A549 (cell line): Measurements from ENCODE around the gene PGM5. TPM values are rescaled to one million over a fixed set of nuclear protein-coding genes. Genes with fewer than 3 reads are reported as not detected.
"Not testable (repeated sequence)": the region's sequence is repeated elsewhere in the genome, so short reads cannot be mapped to it uniquely, and the experiment has no call there.

Experiments used
- ATAC-seq, 2 experiments: fragments of 200-7000 bp in 1 of 2; fragments of >200 bp in 1 of 2; cut with Nextera tagmentation in 1 of 2; cut with Tn5 transposase in 1 of 2; 3 replicates each; pipeline versions ENCODE4 v1.8.0 to v1.9.1; 2018 to 2020; ENCODE audit warnings: mild to moderate bottlenecking in 1 of 2, moderate library complexity in 1 of 2
- CTCF ChIA-PET: fragments of 300-600 bp; sonication (Branson Sonifier 250); formaldehyde crosslinking; extraction: SDS; loops from one replicate; lab custom pipeline; 2021; ENCODE audit warnings: antibody characterized with exemption, inconsistent platforms; lab: Yijun Ruan, JAX
- POLR2A ChIA-PET: fragments of 350-600 bp; formaldehyde crosslinking; extraction: SDS; loops from one replicate; lab custom pipeline; 2021; ENCODE audit warnings: antibody characterized with exemption, inconsistent platforms; lab: Yijun Ruan, JAX
- DNase-seq, 2 experiments: peaks; one replicate each; pipeline versions ENCODE4 v3.0.0 to v3.0.0-alpha.2; 2011 to 2016; ENCODE audit warnings: low read depth in 1 of 2, low spot score in 1 of 2
- FAIRE-seq: peaks from 2 replicates; lab custom pipeline; 2011; peaks lifted over from hg19 to GRCh38; lab: Jason Lieb, UNC
- H3K27ac ChIP-seq, 2 experiments: fragments of >200 bp; sonication (Bioruptor Twin); formaldehyde crosslinking; 3 replicates each; pipeline ENCODE4 v1.5.1; 2016 to 2017
- H3K4me1 ChIP-seq: fragments of >200 bp; sonication (Bioruptor Twin); formaldehyde crosslinking; 3 replicates; pipeline ENCODE4 v1.6.1; 2016
- H3K4me2 ChIP-seq: fragments of >200 bp; sonication (Bioruptor Twin); formaldehyde crosslinking; 3 replicates; pipeline ENCODE4 v1.6.1; 2016
- H3K4me3 ChIP-seq: fragments of >200 bp; sonication (Bioruptor Twin); formaldehyde crosslinking; 3 replicates; pipeline ENCODE4 v1.5.1; 2016
- H3K9me3 ChIP-seq: fragments of >200 bp; sonication (Bioruptor Twin); formaldehyde crosslinking; 3 replicates; pipeline ENCODE4 v1.6.1; 2016
- WGBS: methylation state at CpG from one replicate; pipeline ENCODE4 v1.1.6; 2017; ENCODE audit errors: missing lambda C conversion rate; 5-methylcytosine and 5-hydroxymethylcytosine counted together
- polyA plus RNA-seq, 4 experiments: library from polyadenylated mRNA; depleted of rRNA in 3 of 4; stranded (reverse); fragments of >200 nt; fragmentation: RNase III in 1 of 4; extraction: RNeasy Plus Mini Kit Qiagen cat#74134 plus additional on column Dnase treatment in 1 of 4; gene quantifications; 2 replicates in 3 of 4; 3 replicates in 1 of 4; pipeline ENCODE4 v1.2.3, GENCODE V29; 2011 to 2017

PGM5 gene
- polyA plus RNA-seq, 2 of the 4 experiments (the other 2 are of a cell fraction), result 0.18 TPM; not detected in 1

- FAIRE-seq, H3K9me3 ChIP-seq, H3K4me1 ChIP-seq, POLR2A ChIA-PET, ATAC-seq, H3K4me2 ChIP-seq, H3K27ac ChIP-seq, H3K4me3 ChIP-seq, CTCF ChIA-PET, DNase-seq: not testable (repeated sequence)
- WGBS, result 49% methylated on average over 7 of the region's 10 CpGs
Measured at GRCh38 chr9:68336639-68337339, 19.6 kb upstream of the PGM5 start.

- FAIRE-seq, H3K4me1 ChIP-seq, ATAC-seq, POLR2A ChIA-PET, H3K4me2 ChIP-seq, CTCF ChIA-PET, H3K4me3 ChIP-seq, H3K27ac ChIP-seq, H3K9me3 ChIP-seq, DNase-seq: not testable (repeated sequence)
- WGBS, result 39% methylated on average over 7 of the region's 7 CpGs
Measured at GRCh38 chr9:68338000-68338399, 18.4 kb upstream of the PGM5 start.

GRCh38 chr9:68342265-68343025 is 14.0 kb upstream of the PGM5 start:
- H3K4me1 ChIP-seq, H3K27ac ChIP-seq, FAIRE-seq, CTCF ChIA-PET, DNase-seq, H3K9me3 ChIP-seq, POLR2A ChIA-PET, H3K4me3 ChIP-seq, H3K4me2 ChIP-seq: not testable (repeated sequence)
- 7% methylated on average over 6 of the region's 10 CpGs for WGBS
- peak; percentile 87 to 98 for ATAC-seq

GRCh38 chr9:68343242-68343641 is 13.2 kb upstream of the PGM5 start:
- H3K9me3 ChIP-seq, H3K4me1 ChIP-seq, H3K27ac ChIP-seq, FAIRE-seq, CTCF ChIA-PET, DNase-seq, POLR2A ChIA-PET, H3K4me3 ChIP-seq, H3K4me2 ChIP-seq: not testable (repeated sequence)
- 84% methylated on average over 4 of the region's 4 CpGs for WGBS
- peak in 1 of 2 experiments; percentile 31; a peak in 1 of 6 replicates for ATAC-seq

- H3K27ac ChIP-seq, DNase-seq, H3K9me3 ChIP-seq, H3K4me2 ChIP-seq, FAIRE-seq, H3K4me1 ChIP-seq, H3K4me3 ChIP-seq, ATAC-seq, CTCF ChIA-PET, POLR2A ChIA-PET: not testable (repeated sequence)
- 77% methylated on average over 4 of the region's 4 CpGs for WGBS
Measured at GRCh38 chr9:68343992-68344391, 12.4 kb upstream of the PGM5 start.

GRCh38 chr9:68351689-68352088 is 4.7 kb upstream of the PGM5 start:
- H3K27ac ChIP-seq, CTCF ChIA-PET, H3K9me3 ChIP-seq, FAIRE-seq, DNase-seq, H3K4me3 ChIP-seq, H3K4me1 ChIP-seq, ATAC-seq, H3K4me2 ChIP-seq, POLR2A ChIA-PET: not testable (repeated sequence)
- 49% methylated on average over 4 of the region's 4 CpGs for WGBS

- CTCF ChIA-PET, result interaction anchor here (0.5 kb wide), 1 partner anchor 151 kb away, joined by 4 read pairs; no protein-coding TSS in a partner anchor
- H3K9me3 ChIP-seq, DNase-seq, H3K4me1 ChIP-seq, POLR2A ChIA-PET, FAIRE-seq, H3K27ac ChIP-seq: not testable (repeated sequence)
- peak in 1 of 2 experiments; percentile 41; a peak in 3 of 6 replicates for ATAC-seq
- Histone ChIP-seq H3K4me3 (peak overlapping the region; percentile 48; the same call in 2 of the 3 replicates), H3K4me2 (peak overlapping the region; percentile 83)
- WGBS, result 14% methylated on average over 5 of the region's 5 CpGs
Measured at GRCh38 chr9:68355993-68356379, 425 bp upstream of the PGM5 start.

DNA sequence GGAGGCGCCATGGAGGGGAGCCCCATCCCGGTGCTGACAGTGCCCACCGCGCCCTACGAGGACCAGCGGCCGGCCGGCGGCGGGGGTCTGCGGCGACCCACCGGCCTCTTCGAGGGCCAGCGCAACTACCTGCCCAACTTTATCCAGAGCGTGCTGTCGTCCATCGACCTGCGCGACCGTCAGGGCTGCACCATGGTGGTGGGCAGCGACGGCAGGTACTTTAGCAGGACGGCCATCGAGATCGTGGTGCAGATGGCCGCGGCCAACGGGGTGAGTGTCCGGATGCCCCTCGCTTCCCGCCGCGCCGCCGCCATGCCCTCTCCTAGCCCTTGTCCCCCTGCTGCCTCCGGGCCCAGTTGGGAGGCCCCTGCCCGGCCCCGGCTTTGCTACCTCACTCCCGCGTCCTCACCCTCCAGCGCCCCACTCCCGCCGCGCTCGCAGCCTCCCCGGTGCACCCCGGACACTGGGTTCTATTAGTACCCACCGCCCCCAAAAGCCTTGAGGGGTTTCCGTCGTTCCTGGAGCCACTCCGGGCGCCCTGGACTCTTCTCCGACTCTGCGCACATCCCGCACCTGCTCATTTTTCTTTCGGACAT is 806 bp downstream of the PGM5 start:
- CTCF ChIA-PET, H3K4me1 ChIP-seq, H3K27ac ChIP-seq, H3K9me3 ChIP-seq, DNase-seq, FAIRE-seq, POLR2A ChIA-PET: not testable (repeated sequence)
- ATAC-seq, result peak; percentile 18 to 61; a peak in 4 of 6 replicates
- WGBS, result 79% methylated on average over 11 of the region's 57 CpGs
- H3K4me3 ChIP-seq, result peak overlapping the region; percentile 48
- H3K4me2 ChIP-seq, result peak overlapping the region; percentile 83
